ENCODE results near the gene YIF1A.

The YIF1A gene

GRCh38 chr11:66287889-66288670 lies 863 bp downstream of the YIF1A start:
- DNase-seq (ENCODE audit: insufficient read length) = no peak
- no peak for TF ChIP-seq POLR2AphosphoS5 (IDR thresholded peaks at IDR 0.05; ENCODE audit: low read depth, low read length)
- no peak for FAIRE-seq

GRCh38 chr11:66287211-66287888 lies 1.6 kb downstream of the YIF1A start:
- no peak for DNase-seq (ENCODE audit: insufficient read length)
- TF ChIP-seq TAF1 (IDR thresholded peaks at IDR 0.05; ENCODE audit: borderline replicate concordance, low read depth, low read length) (no peak), POLR2A (IDR thresholded peaks at IDR 0.05; ENCODE audit: low read depth, low read length) (no peak), POLR2AphosphoS5 (IDR thresholded peaks at IDR 0.05; ENCODE audit: low read depth, low read length) (no peak)
- FAIRE-seq = peak; percentile 40

- TF ChIP-seq POLR2A (IDR thresholded peaks at IDR 0.05; ENCODE audit: low read depth, low read length) (no peak), POLR2AphosphoS5 (IDR thresholded peaks at IDR 0.05; ENCODE audit: low read depth, low read length) (no peak), TAF1 (IDR thresholded peaks at IDR 0.05; ENCODE audit: borderline replicate concordance, low read depth, low read length) (no peak)
- DNase-seq (ENCODE audit: insufficient read length) (no peak), FAIRE-seq (no peak)
These were observed 2.2 kb downstream of the YIF1A start for GRCh38 chr11:66286699-66287098.

- no peak for DNase-seq (ENCODE audit: insufficient read length)
- TF ChIP-seq POLR2A (IDR thresholded peaks at IDR 0.05; ENCODE audit: low read depth, low read length) (no peak), POLR2AphosphoS5 (IDR thresholded peaks at IDR 0.05; ENCODE audit: low read depth, low read length) (no peak), TAF1 (IDR thresholded peaks at IDR 0.05; ENCODE audit: borderline replicate concordance, low read depth, low read length) (no peak)
These were observed 3.5 kb downstream of the YIF1A start for GRCh38 chr11:66285250-66285947.

GRCh38 chr11:66284526-66285078 lies 4.3 kb downstream of the YIF1A start:
- DNase-seq (ENCODE audit: insufficient read length) (no peak), FAIRE-seq (no peak)
- TF ChIP-seq POLR2A (IDR thresholded peaks at IDR 0.05; ENCODE audit: low read depth, low read length) (no peak), POLR2AphosphoS5 (IDR thresholded peaks at IDR 0.05; ENCODE audit: low read depth, low read length) (no peak), TAF1 (IDR thresholded peaks at IDR 0.05; ENCODE audit: borderline replicate concordance, low read depth, low read length) (no peak)

More at GRCh38 chr11:66285250-66285947, 3.5 kb downstream of the YIF1A start:
- no peak for FAIRE-seq

GRCh38 chr11:66283461-66284105 lies 5.4 kb downstream of the YIF1A start:
- no peak for DNase-seq (ENCODE audit: insufficient read length)
- TF ChIP-seq POLR2A (IDR thresholded peaks at IDR 0.05; ENCODE audit: low read depth, low read length) = no peak
- TF ChIP-seq POLR2AphosphoS5 (IDR thresholded peaks at IDR 0.05; ENCODE audit: low read depth, low read length) = no peak
- no peak for TF ChIP-seq TAF1 (IDR thresholded peaks at IDR 0.05; ENCODE audit: borderline replicate concordance, low read depth, low read length)
- FAIRE-seq = no peak

GRCh38 chr11:66282468-66283455 lies 6.2 kb downstream of the YIF1A start:
- TF ChIP-seq POLR2A (IDR thresholded peaks at IDR 0.05; ENCODE audit: low read depth, low read length) (peak; percentile 42; the same call in 1 of the 2 replicates), TAF1 (IDR thresholded peaks at IDR 0.05; ENCODE audit: borderline replicate concordance, low read depth, low read length) (no peak)
- DNase-seq (ENCODE audit: insufficient read length) (peak; percentile 100), FAIRE-seq (peak; percentile 100)

GRCh38 chr11:66281776-66282467 lies 7.0 kb downstream of the YIF1A start:
- DNase-seq (ENCODE audit: insufficient read length) (no peak), FAIRE-seq (no peak)
- TF ChIP-seq TAF1 (IDR thresholded peaks at IDR 0.05; ENCODE audit: borderline replicate concordance, low read depth, low read length) (no peak), POLR2A (IDR thresholded peaks at IDR 0.05; ENCODE audit: low read depth, low read length) (no peak), POLR2AphosphoS5 (IDR thresholded peaks at IDR 0.05; ENCODE audit: low read depth, low read length) (no peak; the same call in 1 of the 2 replicates)

GRCh38 chr11:66281001-66281400 lies 7.9 kb downstream of the YIF1A start:
- FAIRE-seq = no peak
- TF ChIP-seq TAF1 (IDR thresholded peaks at IDR 0.05; ENCODE audit: borderline replicate concordance, low read depth, low read length) = no peak
- no peak for TF ChIP-seq POLR2AphosphoS5 (IDR thresholded peaks at IDR 0.05; ENCODE audit: low read depth, low read length)
- TF ChIP-seq POLR2A (IDR thresholded peaks at IDR 0.05; ENCODE audit: low read depth, low read length) = no peak

GRCh38 chr11:66280428-66280827 lies 8.5 kb downstream of the YIF1A start:
- no peak for DNase-seq (ENCODE audit: insufficient read length)

More at GRCh38 chr11:66281001-66281400, 7.9 kb downstream of the YIF1A start:
- no peak for DNase-seq (ENCODE audit: insufficient read length)

More at GRCh38 chr11:66280428-66280827, 8.5 kb downstream of the YIF1A start:
- no peak for FAIRE-seq
- TF ChIP-seq POLR2AphosphoS5 (IDR thresholded peaks at IDR 0.05; ENCODE audit: low read depth, low read length) (no peak), POLR2A (IDR thresholded peaks at IDR 0.05; ENCODE audit: low read depth, low read length) (no peak), TAF1 (IDR thresholded peaks at IDR 0.05; ENCODE audit: borderline replicate concordance, low read depth, low read length) (no peak)

Measured in GM12892 (cell line).